ENCODE results near the gene ZNF511.
A peak's percentile ranks its signal among the peaks of the same experiment; 100 is the strongest.

Gene ZNF511

DNA sequence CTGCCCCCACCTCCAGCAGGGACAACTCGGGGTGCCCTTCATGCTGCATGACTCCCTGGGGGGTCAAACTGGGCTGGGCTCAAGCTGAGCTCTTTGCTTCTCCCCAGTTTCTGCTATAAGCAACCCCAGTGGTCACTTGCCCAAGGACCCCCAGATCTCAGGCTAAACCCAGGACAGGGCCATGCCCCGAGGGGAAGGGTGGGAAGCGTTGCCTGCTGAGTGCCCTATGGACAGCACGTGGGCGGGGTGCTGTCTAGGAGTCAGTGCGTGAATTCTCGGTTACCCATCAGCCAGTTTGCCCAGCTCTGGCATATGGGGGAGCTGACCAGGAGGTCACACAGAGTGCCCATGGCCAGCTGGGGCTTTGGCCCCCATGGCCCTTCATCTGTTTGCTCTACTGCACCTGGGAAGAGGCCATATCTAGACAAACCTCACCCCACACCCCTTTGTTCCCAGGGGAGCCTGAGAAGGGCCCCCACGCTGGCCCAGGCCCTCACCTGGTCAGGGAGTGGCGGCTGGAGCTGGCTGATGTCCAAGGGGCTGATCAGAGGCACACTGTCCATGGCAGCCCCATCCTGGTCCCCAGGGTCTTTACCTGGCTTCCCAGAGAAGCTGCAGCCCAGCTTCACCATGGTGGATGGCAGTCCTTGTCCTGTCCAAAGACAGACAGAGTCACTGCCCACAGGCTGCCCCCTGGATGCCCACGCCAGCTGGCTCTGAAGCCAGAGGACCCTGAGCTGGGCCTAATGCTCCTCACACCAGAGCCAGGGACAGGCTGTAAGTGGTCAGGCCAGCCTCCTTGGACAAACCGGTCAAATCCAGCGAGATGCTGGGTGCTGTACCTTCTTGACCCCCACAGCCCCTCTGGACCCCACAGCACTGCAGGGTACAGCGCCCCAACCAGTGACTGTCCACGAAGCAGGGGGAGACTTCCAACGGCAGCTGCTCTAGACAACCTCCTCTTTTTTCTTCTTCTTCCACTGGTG is 19.9 kb downstream of the ZNF511 start:
- peaks cover 13% of the 10 kb centered on the region for H3K27me3 Mint-ChIP-seq
- H3K27ac Mint-ChIP-seq: no peak overlapping the region
- H3K4me1 Mint-ChIP-seq: peaks cover 9% of the 10 kb centered on the region
- no peaks in the 10 kb centered on the region for H3K36me3 Mint-ChIP-seq
- H3K9me3 Mint-ChIP-seq: no peaks in the 10 kb centered on the region
- no peak overlapping the region for H3K4me3 Mint-ChIP-seq

DNA sequence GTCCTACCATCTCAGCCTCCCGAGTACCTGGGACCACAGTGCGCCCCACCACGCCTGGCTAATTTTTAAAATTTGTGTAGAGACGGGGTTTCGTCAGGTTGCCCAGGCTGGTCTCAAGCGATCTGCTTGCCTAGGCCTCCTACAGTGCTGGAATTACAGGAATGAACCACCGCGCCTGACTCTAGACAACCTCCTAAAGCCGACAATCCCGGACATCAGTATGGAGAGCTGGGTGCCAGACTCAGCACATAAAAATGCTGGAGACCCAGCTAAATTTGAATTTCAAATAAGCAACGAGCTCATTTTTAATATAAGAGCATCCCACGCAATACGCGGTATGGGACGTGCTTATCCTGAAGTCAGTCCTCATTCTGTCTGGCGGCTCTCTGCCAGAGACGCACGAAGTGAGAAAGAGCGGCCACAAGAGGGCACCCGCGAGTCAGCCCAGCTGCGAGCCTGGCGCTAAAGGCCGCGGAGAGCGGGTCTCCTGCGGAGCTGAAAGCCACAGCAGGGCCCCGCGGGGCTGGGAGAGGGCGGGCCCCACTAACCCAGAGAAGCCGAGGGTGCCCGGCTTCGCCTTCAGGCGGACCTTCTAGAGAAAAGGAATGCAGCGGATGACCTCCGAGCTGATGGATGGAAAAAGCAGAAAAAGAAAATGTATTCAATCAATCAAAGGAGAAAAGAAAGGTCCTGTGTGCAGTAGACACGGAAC is 20.9 kb downstream of the ZNF511 start:
- peak overlapping the region; percentile 49 for H3K4me3 Mint-ChIP-seq
- peaks cover 9% of the 10 kb centered on the region for H3K4me1 Mint-ChIP-seq
- no peaks in the 10 kb centered on the region for H3K36me3 Mint-ChIP-seq
- no peaks in the 10 kb centered on the region for H3K9me3 Mint-ChIP-seq
- peaks cover 13% of the 10 kb centered on the region for H3K27me3 Mint-ChIP-seq
- no peak overlapping the region for H3K27ac Mint-ChIP-seq

DNA sequence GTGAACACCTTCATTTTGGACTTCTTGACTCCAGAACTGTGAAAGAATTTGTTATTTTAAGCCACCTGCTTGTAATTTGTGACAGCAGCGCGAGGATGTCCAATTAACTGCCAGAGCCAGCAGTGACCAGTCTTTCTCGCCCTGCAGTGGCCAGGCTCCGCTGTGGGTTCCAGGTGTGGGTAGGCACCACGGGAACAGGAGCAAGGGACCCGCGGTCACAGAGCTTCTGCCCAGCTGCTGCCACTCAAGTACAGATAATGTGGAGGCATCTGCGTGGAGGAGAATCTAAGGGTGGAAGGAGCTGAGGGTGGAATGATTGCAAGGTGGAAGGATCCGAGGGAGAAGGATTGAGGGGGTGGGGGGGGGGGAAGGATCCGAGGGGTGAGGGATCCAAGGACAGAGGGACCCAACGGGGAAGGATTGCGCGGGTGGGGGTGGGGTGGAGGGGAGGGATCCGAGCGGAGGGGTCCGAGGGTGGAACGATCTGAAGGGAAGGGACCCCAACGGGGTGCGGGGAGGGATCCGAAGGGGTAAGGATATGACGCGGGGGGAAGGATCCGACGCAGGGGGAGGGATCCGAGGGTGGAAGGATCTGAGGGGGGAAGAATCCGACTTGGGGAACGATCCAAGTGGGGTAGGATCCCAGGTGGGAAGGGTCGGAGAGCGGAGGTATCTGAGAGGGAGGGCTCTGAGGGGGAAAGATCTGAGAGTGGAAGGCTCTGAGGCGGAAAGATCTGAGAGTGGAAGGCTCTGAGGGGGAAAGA is 24.4 kb downstream of the ZNF511 start:
- H3K9me3 Mint-ChIP-seq: no peaks in the 10 kb centered on the region
- H3K4me1 Mint-ChIP-seq: peaks cover 9% of the 10 kb centered on the region
- H3K27ac Mint-ChIP-seq: no peak overlapping the region
- no peak overlapping the region for H3K4me3 Mint-ChIP-seq
- peaks cover 2% of the 10 kb centered on the region for H3K27me3 Mint-ChIP-seq
- no peaks in the 10 kb centered on the region for H3K36me3 Mint-ChIP-seq

DNA sequence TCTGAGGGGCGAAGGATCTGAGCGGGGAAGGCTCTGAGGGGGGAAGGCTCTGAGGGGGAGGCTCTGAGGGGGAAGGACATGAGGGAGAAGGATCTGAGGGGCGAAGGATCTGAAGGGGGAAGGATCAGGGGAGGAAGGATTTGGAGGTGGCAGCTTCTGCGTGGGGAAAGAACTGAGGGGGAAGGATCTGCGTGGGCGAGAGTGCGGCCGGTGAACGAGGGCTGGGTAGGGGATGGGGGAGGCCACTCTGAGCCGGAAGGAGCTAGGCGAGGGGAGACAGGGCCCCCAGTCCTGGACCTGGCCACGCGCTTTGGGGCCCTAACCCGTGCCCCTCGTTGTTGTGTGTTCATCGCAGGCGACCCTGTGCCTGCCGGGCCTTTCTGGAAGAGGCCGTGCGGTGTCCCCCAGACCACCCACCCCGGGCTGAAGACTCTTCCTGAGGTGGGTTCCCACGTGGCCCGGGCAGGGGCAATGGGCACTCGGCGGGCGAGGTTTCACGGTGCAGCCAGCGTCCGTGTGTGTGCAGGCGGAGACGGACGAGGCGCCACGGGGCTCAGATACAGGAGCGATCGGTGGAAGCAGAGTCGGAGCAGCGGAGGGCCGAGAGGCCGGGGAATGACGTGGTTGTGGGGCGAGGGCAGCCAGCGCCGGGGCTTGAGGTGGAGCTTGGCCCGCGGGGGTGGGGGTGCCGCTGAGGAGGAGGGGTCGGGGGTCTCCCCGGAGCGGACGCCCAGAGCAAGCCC is 26.0 kb downstream of the ZNF511 start:
- Mint-ChIP-seq H3K27me3 (no peaks in the 10 kb centered on the region), H3K9me3 (no peaks in the 10 kb centered on the region), H3K4me1 (peaks cover 4% of the 10 kb centered on the region), H3K27ac (no peak overlapping the region), H3K36me3 (no peaks in the 10 kb centered on the region), H3K4me3 (peak overlapping the region; percentile 82)

DNA sequence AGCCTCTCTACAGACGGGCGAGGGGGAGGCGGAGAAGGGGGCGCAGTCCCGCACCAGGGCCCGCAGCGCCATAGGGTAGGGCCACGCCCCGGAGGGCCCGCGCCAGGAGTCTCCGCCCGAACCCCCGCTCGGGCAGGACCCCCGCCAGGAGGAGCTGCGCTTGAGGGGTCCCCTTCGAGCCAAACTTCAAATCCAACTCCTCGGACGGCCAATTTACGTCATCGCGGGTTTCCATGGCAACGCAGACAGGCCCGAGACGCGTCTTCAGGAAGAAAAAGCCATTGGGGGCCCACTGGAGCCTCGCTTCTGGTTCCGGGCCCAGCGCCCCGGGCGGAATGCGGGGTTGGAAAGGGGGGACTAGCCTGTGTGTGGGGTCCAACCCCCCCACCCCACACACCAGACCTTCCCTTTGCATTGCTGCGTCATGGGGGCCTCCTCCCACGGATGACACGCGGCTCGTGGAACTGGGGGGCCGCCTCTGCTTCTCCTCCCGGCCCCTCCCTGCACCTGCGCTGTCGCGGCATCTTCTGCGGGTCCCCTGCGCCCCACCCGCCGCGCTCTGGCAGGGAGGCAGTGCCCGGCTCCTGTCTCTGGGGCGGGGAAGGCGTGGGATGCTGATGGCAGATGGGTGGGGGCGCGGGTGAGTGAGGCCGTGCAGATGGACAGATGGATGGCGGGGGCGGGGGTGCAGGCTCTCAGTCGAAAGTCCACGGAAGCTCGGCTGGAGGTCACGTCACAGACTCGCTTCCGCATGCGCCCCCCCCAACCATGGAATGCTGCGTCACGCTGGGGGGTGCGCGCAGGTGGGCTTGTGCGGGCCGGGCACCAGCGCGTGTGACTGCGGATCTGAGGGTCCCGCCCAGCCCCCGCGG is 26.8 kb downstream of the ZNF511 start:
- Mint-ChIP-seq H3K4me1 (no peaks in the 10 kb centered on the region), H3K9me3 (no peaks in the 10 kb centered on the region), H3K4me3 (peak overlapping the region; percentile 63), H3K36me3 (no peaks in the 10 kb centered on the region), H3K27ac (no peak overlapping the region), H3K27me3 (no peaks in the 10 kb centered on the region)

DNA sequence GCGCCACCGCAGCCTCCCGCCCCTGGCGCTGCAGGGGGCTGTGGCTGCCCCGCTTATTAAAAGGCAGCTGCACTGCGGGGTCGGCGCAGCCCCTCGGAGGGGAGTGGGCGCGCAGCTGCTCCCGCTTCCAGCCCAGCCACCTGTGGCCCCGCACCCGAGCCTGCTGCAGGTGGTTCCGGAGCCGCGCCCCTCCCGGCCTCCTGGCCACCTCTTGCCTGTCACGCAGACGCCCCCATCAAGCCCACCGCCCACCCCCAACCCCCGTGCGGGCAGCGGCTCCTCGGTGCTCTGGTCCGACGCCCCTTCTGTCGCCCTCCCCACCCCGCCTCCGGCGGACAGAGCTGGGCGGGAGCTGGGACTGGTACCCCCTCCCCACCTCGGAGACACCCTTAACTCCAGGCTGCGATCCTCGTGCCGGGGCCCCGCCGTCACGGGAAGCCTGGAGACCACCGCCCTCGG is 27.4 kb downstream of the ZNF511 start:
- Mint-ChIP-seq H3K27ac (no peak overlapping the region), H3K27me3 (no peaks in the 10 kb centered on the region), H3K36me3 (no peaks in the 10 kb centered on the region), H3K4me3 (no peak overlapping the region), H3K9me3 (no peaks in the 10 kb centered on the region), H3K4me1 (no peaks in the 10 kb centered on the region)

DNA sequence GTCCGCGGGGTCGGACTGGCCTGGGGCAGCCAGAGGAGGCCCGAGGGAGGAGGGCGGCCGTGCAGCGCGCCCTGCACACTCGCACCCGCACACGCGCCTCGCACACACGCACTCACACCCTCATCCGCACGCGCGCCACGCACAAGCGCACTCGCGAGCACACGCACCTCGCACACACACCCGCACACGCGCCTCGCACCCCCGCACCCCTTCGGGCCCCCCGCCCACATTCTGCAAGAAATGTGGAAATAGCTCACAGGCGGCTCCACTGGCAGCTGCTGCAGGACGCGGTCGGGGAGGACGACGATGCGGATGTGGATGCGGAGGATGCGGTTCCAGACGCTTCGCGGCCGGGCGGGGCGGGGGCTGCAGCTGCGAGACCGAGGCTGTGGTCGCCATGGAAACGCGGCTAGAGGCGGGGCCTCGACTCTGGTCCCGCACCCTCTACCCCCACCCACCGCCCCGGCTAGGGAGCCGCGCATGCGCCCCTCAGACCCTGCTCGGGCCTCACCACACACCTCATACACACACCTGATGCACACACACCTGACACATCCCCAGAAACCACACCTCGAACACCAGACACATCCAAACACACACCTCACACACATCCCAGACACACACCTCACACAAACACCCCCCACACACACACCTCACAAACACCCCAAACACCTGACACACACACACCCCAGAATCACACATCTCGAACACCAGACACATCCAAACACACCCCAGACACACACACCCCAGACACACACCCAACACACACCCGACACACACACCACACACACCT is 28.1 kb downstream of the ZNF511 start, which contains the start of gene CALY:
Gene CALY, minus strand, starts transcription at position 320 of the 793 bp plus-strand sequence. CDS start 7,907 bp downstream, outside the sequence.
- Mint-ChIP-seq H3K4me1 (no peaks in the 10 kb centered on the region), H3K27ac (no peak within 1 kb of the TSS)

DNA sequence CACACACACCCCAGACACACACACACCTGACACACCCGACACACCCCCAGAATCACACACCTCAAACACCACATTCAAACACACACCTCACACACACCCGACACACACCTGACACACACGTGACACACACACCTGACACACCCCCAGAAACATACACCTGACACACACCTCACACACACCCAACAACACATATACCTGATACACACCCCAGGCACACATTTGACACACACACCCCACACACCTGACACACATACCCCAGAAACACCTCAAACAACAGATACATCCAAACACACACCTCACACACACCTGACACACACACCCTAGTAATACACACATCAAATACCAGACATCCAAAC is 28.6 kb downstream of the ZNF511 start:
- H3K9me3 Mint-ChIP-seq: no peaks in the 10 kb centered on the region
- no peaks in the 10 kb centered on the region for H3K4me1 Mint-ChIP-seq
- no peaks in the 10 kb centered on the region for H3K36me3 Mint-ChIP-seq
- H3K27ac Mint-ChIP-seq: no peak overlapping the region
- peaks cover 3% of the 10 kb centered on the region for H3K27me3 Mint-ChIP-seq
- no peak overlapping the region for H3K4me3 Mint-ChIP-seq

More for the DNA sequence above, 28.1 kb downstream of the ZNF511 start, which contains the start of gene CALY:
- Mint-ChIP-seq H3K27me3 (peaks cover under 1% of the 10 kb centered on the region), H3K9me3 (no peaks in the 10 kb centered on the region), H3K4me3 (peak within 1 kb of the TSS; percentile 74), H3K36me3 (no peaks in the 10 kb centered on the region)

DNA sequence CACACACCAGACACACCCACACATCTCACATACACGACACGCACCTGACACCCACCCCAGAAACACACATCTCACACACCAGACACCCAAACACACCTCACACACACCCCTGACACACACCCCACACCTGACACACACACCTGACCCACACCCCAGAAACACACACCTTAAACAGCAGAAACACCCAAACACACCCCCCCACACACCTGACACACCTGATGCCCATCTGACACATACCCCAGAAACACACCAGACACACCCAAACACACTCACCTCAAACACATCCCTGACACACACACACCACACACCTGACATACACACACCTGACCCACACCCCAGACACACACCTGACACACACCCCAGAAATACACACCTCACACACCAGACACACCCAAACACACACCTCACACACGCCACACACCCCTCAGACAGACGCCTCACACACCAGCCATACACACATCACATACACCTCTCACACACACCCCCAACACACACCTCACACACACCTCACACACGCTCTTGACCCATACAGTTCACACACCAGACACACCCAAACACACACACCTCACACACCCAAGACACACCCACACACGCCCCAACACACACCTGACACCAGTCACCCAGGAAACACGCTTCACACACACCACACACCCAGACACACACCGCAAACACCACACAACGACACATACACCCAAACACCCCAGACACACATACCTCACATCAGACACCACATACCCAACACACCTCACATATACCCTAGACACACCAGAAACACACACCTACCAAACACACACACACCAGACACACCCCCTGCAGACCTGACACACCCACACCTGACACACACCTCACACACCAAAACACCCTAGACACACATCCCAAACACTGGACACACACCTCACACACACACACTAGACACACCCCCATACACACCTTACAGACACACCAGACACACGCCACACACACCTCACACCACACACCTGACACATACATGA is 29.7 kb downstream of the ZNF511 start:
- H3K9me3 Mint-ChIP-seq: no peaks in the 10 kb centered on the region
- H3K27ac Mint-ChIP-seq: no peak overlapping the region
- H3K36me3 Mint-ChIP-seq: no peaks in the 10 kb centered on the region
- H3K4me1 Mint-ChIP-seq: peaks cover 4% of the 10 kb centered on the region
- no peak overlapping the region for H3K4me3 Mint-ChIP-seq
- H3K27me3 Mint-ChIP-seq: peaks cover 5% of the 10 kb centered on the region

DNA sequence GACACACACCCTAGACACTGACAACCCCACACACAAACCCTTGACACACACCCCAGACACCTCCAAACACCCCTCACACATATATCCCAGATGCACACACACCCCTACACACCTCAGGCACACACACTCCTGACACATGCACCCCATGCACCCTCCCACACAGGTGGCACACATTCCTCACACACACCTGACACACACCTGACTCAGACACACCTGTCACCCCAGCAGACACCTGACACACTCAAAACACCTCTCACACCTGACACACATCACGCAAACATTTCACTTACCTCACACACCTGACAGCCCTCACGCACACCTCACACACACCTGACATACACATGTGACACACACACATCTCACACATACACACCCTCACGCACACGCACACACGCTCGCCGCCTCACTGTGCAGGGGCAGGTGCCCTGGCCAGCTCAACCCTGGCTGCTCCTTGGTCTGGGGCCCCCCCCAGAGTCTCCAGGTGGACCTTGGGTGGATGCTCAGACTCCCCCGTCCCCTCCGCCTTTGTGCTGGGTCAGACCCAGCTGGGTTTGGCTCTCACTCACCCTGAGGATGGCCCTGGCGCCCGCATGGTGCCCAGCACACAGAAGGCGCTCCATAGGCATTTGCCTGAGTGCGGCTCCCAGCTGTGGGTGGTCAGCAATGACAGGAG is 31.1 kb downstream of the ZNF511 start:
- H3K27ac Mint-ChIP-seq: no peak overlapping the region
- H3K27me3 Mint-ChIP-seq: peaks cover 11% of the 10 kb centered on the region
- no peaks in the 10 kb centered on the region for H3K9me3 Mint-ChIP-seq
- H3K4me3 Mint-ChIP-seq: no peak overlapping the region
- H3K4me1 Mint-ChIP-seq: peaks cover 5% of the 10 kb centered on the region
- no peaks in the 10 kb centered on the region for H3K36me3 Mint-ChIP-seq

DNA sequence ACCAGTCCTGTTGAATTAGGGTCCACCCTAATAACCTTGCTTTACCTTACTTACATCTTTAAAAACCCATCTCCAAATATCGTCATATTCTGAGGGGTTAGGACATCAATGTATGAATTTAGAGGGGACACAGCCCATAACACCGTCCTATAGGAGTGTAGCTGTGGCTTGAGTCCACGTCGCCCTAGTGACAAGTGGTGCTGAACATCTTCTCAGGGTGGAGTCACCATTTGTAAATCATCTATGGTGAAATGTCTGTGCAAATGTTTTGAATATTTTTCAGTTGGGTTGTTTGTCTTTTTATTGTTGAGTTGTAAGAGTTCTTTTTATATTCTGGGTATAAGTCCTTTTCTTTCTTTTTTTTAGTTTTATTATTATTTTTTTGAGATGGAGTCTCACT is 33.3 kb downstream of the ZNF511 start:
- Mint-ChIP-seq H3K4me1 (peaks cover 5% of the 10 kb centered on the region), H3K36me3 (no peaks in the 10 kb centered on the region), H3K27ac (no peak overlapping the region), H3K9me3 (no peaks in the 10 kb centered on the region), H3K4me3 (no peak overlapping the region), H3K27me3 (peaks cover 15% of the 10 kb centered on the region)

DNA sequence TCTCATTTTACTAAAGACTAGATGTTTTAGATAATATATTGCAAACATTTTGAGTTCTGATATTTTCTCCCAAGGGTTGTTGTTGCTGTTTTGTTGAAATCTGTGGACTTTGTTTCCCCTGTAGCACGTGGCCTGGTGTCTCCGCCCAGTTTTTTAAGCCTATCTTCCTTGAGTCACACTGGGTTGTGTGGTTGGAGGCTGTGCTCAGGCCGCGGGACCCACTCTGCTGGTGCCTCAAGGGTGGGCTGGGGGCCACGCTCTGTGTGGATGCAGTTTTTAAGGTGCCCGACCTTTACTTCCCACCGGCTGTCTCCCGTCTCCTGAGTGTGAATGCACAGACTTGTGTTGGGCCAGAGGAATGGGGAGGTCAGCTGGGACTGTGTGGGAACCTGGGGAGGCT is 34.2 kb downstream of the ZNF511 start:
- Mint-ChIP-seq H3K27me3 (peaks cover 15% of the 10 kb centered on the region), H3K27ac (no peak overlapping the region), H3K36me3 (no peaks in the 10 kb centered on the region), H3K4me1 (peaks cover 5% of the 10 kb centered on the region), H3K4me3 (no peak overlapping the region), H3K9me3 (no peaks in the 10 kb centered on the region)

All from activated naive CD4-positive, alpha-beta T cell treated with anti-CD3 and anti-CD28 coated beads, Interleukin-2, amount 50 U/mL, for 24 hours (primary cell).